HepG2 (cell line): ENCODE results near the gene MIDN. TPM values are rescaled to one million over a fixed set of nuclear protein-coding genes. Genes with fewer than 3 reads are reported as not detected.
A peak's percentile ranks its signal among the peaks of the same experiment; 100 is the strongest.

Experiments
- AGO2 ChIP-seq: fragments of 200-400 bp; formaldehyde crosslinking; optimal IDR thresholded peaks from 2 replicates; pipeline ENCODE3; 2017; ENCODE audit warnings: mild to moderate bottlenecking, low read depth, low read length, moderate library complexity
- ARNT2 ChIP-seq: sonication (generic); formaldehyde crosslinking; IDR thresholded peaks from 2 replicates; pipeline ENCODE4 v1.8.0; 2022; ENCODE audit warnings: mild to moderate bottlenecking, low read depth, missing genetic modification reagents, moderate library complexity
- EP300 ChIP-seq, 3 experiments: sonication (generic) in 1 of 3; formaldehyde crosslinking in 1 of 3; IDR thresholded peaks; 2 replicates each; pipeline versions ENCODE4 v1.5.1 to v1.6.1; 2011 to 2020; ENCODE audit warnings: low read depth in 2 of 3, low read length in 2 of 3, borderline replicate concordance in 1 of 3, improper control_type of control experiment in 1 of 3, mild to moderate bottlenecking in 1 of 3, missing genetic modification reagents in 1 of 3, moderate library complexity in 1 of 3
- HOXA3 ChIP-seq: sonication (generic); formaldehyde crosslinking; IDR thresholded peaks from 2 replicates; pipeline ENCODE4 v1.5.0; 2020; ENCODE audit warnings: missing genetic modification reagents
- SAFB2 ChIP-seq: sonication (generic); formaldehyde crosslinking; IDR thresholded peaks from 2 replicates; pipeline ENCODE4 v1.5.1; 2020; ENCODE audit warnings: missing genetic modification reagents, low read depth, mild to moderate bottlenecking, borderline replicate concordance
- SRY ChIP-seq: sonication (generic); formaldehyde crosslinking; IDR thresholded peaks from 2 replicates; pipeline ENCODE4 v1.8.0; 2022; ENCODE audit warnings: mild to moderate bottlenecking, missing genetic modification reagents
- TP53 ChIP-seq: sonication (generic); formaldehyde crosslinking; conservative IDR thresholded peaks from 2 replicates; pipeline ENCODE4 v1.4.0; 2020; ENCODE audit warnings: missing genetic modification reagents
- ZFP36L2 ChIP-seq: sonication (generic); formaldehyde crosslinking; IDR thresholded peaks from 2 replicates; pipeline ENCODE4 v1.4.0; 2020; ENCODE audit warnings: missing genetic modification reagents
- ZFX ChIP-seq: sonication (generic); formaldehyde crosslinking; IDR thresholded peaks from 2 replicates; pipeline ENCODE4 v1.4.0; 2020; ENCODE audit warnings: mild to moderate bottlenecking, low read depth, missing genetic modification reagents, moderate library complexity
- ZNF251 ChIP-seq: sonication (generic); formaldehyde crosslinking; IDR thresholded peaks from 2 replicates; pipeline ENCODE4 v1.9.0; 2021; ENCODE audit warnings: mild to moderate bottlenecking, missing genetic modification reagents
- ZNF768 ChIP-seq: sonication (generic); formaldehyde crosslinking; IDR thresholded peaks from 2 replicates; pipeline ENCODE4 v1.4.0; 2020; ENCODE audit warnings: missing genetic modification reagents
- polyA plus RNA-seq, 8 experiments: library from polyadenylated mRNA; depleted of rRNA in 3 of 8; stranded (reverse) in 7 of 8; unstranded in 1 of 8; fragments of >200 nt; fragmentation: Illumina TruSeq in 4 of 8; extraction: Trizol in 4 of 8; gene quantifications; 2 replicates each; pipeline versions ENCODE4 v1.2.1 to v1.2.3, GENCODE V29; 2011 to 2016; ENCODE audit warnings: low read depth in 4 of 8, missing spikeins in 1 of 8, mixed read lengths in 1 of 8; ENCODE audit not compliant: insufficient read depth in 1 of 8
- total RNA-seq, 5 experiments: library from RNA; depleted of rRNA; stranded (reverse); fragments of >200 nt; fragmentation: Illumina TruSeq; extraction: Trizol; gene quantifications; 2 replicates each; pipeline ENCODE4 v1.2.3, GENCODE V29; 2016; ENCODE audit warnings: low read depth in 1 of 5
- TF ChIP-seq, protein P1 (sequence below): IDR thresholded peaks from 2 replicates; pipeline ENCODE4 v1.6.1; 2012; ENCODE audit warnings: inconsistent platforms
- TF ChIP-seq, protein P2 (sequence below): sonication (generic); formaldehyde crosslinking; IDR thresholded peaks from 2 replicates; pipeline ENCODE4 v1.4.0; 2020; ENCODE audit warnings: missing genetic modification reagents
- TF ChIP-seq, protein P3 (sequence below): sonication (generic); formaldehyde crosslinking; IDR thresholded peaks from 2 replicates; pipeline ENCODE4 v1.5.0; 2020; ENCODE audit warnings: mild to moderate bottlenecking, missing genetic modification reagents
- TF ChIP-seq, protein P4 (sequence below): sonication (generic); formaldehyde crosslinking; IDR thresholded peaks from 2 replicates; pipeline ENCODE4 v1.4.0; 2020; ENCODE audit warnings: mild to moderate bottlenecking, missing genetic modification reagents
- TF ChIP-seq, protein P5 (sequence below): sonication (generic); formaldehyde crosslinking; conservative IDR thresholded peaks from 2 replicates; pipeline ENCODE4 v1.4.0; 2020; ENCODE audit warnings: missing genetic modification reagents

MIDN gene
- total and polyA plus RNA-seq, 2 of the 13 experiments (the other 11 are each of a cell fraction or from before 2014, with no cell fraction given): 8.4 to 18.0 TPM

DNA sequence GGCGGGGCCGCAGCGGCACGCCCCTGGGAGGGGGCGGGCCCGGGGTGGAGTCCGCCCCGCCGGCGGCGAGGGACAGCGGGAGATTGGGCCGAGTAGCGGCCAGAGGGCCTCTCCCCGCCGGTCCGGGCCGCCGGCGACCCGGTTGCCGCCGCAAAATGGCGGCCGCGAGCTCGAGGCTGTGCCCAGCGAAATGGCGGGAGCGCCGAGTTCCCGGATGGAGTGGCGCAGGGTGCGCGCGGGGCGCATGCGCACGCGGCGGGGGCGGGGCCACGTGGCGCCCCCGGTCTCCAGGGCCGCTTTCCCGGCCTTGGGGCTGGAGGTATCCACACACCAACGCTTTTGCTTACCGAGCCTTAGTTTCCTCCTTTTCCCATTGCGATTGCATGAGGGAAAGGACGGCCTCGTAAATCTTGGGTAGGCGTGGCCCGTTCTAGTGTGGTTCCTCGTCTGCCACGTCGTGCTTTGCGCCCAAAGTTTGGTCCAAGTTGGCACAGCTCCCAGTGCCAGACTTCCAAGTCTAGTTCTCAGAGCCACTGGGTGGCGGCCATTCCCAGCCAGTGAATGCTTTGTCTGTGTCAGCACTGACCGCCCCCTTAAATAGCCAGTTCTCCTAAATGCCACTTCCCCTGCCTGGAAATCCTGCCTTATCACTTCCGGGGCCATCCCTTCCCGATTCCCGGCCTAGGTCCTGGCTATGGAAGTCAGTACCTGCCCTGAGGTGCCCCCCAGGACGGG, 21.3 kb downstream of the MIDN start (continued):
- TF ChIP-seq EP300 (IDR thresholded peaks at IDR 0.05; ENCODE audit: low read depth in 2 of 2, low read length in 2 of 2): peak in 1 of 2 experiments; percentile 29; a peak in 1 of 4 replicates
- no peak for TF ChIP-seq EP300 (CRISPR knock-in tag; IDR thresholded peaks at IDR 0.05; ENCODE audit: borderline replicate concordance)
- TF ChIP-seq, protein P1, sequence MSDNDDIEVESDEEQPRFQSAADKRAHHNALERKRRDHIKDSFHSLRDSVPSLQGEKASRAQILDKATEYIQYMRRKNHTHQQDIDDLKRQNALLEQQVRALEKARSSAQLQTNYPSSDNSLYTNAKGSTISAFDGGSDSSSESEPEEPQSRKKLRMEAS: peak; percentile 96
- TF ChIP-seq, protein P2, sequence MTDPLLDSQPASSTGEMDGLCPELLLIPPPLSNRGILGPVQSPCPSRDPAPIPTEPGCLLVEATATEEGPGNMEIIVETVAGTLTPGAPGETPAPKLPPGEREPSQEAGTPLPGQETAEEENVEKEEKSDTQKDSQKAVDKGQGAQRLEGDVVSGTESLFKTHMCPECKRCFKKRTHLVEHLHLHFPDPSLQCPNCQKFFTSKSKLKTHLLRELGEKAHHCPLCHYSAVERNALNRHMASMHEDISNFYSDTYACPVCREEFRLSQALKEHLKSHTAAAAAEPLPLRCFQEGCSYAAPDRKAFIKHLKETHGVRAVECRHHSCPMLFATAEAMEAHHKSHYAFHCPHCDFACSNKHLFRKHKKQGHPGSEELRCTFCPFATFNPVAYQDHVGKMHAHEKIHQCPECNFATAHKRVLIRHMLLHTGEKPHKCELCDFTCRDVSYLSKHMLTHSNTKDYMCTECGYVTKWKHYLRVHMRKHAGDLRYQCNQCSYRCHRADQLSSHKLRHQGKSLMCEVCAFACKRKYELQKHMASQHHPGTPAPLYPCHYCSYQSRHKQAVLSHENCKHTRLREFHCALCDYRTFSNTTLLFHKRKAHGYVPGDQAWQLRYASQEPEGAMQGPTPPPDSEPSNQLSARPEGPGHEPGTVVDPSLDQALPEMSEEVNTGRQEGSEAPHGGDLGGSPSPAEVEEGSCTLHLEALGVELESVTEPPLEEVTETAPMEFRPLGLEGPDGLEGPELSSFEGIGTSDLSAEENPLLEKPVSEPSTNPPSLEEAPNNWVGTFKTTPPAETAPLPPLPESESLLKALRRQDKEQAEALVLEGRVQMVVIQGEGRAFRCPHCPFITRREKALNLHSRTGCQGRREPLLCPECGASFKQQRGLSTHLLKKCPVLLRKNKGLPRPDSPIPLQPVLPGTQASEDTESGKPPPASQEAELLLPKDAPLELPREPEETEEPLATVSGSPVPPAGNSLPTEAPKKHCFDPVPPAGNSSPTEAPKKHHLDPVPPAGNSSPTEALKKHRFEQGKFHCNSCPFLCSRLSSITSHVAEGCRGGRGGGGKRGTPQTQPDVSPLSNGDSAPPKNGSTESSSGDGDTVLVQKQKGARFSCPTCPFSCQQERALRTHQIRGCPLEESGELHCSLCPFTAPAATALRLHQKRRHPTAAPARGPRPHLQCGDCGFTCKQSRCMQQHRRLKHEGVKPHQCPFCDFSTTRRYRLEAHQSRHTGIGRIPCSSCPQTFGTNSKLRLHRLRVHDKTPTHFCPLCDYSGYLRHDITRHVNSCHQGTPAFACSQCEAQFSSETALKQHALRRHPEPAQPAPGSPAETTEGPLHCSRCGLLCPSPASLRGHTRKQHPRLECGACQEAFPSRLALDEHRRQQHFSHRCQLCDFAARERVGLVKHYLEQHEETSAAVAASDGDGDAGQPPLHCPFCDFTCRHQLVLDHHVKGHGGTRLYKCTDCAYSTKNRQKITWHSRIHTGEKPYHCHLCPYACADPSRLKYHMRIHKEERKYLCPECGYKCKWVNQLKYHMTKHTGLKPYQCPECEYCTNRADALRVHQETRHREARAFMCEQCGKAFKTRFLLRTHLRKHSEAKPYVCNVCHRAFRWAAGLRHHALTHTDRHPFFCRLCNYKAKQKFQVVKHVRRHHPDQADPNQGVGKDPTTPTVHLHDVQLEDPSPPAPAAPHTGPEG (CRISPR knock-in tag): peak; percentile 34; the same call in 1 of the 2 replicates
- TF ChIP-seq ZNF768 (CRISPR knock-in tag): peak; percentile 79
- TF ChIP-seq, protein P3, sequence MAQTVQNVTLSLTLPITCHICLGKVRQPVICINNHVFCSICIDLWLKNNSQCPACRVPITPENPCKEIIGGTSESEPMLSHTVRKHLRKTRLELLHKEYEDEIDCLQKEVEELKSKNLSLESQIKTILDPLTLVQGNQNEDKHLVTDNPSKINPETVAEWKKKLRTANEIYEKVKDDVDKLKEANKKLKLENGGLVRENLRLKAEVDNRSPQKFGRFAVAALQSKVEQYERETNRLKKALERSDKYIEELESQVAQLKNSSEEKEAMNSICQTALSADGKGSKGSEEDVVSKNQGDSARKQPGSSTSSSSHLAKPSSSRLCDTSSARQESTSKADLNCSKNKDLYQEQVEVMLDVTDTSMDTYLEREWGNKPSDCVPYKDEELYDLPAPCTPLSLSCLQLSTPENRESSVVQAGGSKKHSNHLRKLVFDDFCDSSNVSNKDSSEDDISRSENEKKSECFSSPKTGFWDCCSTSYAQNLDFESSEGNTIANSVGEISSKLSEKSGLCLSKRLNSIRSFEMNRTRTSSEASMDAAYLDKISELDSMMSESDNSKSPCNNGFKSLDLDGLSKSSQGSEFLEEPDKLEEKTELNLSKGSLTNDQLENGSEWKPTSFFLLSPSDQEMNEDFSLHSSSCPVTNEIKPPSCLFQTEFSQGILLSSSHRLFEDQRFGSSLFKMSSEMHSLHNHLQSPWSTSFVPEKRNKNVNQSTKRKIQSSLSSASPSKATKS: no peak
- no peak for TF ChIP-seq SAFB2 (CRISPR knock-in tag)
- TF ChIP-seq, protein P4, sequence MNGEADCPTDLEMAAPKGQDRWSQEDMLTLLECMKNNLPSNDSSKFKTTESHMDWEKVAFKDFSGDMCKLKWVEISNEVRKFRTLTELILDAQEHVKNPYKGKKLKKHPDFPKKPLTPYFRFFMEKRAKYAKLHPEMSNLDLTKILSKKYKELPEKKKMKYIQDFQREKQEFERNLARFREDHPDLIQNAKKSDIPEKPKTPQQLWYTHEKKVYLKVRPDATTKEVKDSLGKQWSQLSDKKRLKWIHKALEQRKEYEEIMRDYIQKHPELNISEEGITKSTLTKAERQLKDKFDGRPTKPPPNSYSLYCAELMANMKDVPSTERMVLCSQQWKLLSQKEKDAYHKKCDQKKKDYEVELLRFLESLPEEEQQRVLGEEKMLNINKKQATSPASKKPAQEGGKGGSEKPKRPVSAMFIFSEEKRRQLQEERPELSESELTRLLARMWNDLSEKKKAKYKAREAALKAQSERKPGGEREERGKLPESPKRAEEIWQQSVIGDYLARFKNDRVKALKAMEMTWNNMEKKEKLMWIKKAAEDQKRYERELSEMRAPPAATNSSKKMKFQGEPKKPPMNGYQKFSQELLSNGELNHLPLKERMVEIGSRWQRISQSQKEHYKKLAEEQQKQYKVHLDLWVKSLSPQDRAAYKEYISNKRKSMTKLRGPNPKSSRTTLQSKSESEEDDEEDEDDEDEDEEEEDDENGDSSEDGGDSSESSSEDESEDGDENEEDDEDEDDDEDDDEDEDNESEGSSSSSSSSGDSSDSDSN (CRISPR knock-in tag): peak; percentile 9; the same call in 1 of the 2 replicates
- peak; percentile 90 for TF ChIP-seq ARNT2
- no peak for TF ChIP-seq TP53 (CRISPR knock-in tag)
- TF ChIP-seq ZNF251 (CRISPR knock-in tag): no peak
- TF ChIP-seq, protein P5, sequence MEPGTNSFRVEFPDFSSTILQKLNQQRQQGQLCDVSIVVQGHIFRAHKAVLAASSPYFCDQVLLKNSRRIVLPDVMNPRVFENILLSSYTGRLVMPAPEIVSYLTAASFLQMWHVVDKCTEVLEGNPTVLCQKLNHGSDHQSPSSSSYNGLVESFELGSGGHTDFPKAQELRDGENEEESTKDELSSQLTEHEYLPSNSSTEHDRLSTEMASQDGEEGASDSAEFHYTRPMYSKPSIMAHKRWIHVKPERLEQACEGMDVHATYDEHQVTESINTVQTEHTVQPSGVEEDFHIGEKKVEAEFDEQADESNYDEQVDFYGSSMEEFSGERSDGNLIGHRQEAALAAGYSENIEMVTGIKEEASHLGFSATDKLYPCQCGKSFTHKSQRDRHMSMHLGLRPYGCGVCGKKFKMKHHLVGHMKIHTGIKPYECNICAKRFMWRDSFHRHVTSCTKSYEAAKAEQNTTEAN: no peak
- peak; percentile 99 for TF ChIP-seq AGO2
- TF ChIP-seq HOXA3 (CRISPR knock-in tag): peak; percentile 96
- no peak; the same call in 1 of the 2 replicates for TF ChIP-seq ZFX (CRISPR knock-in tag)
- TF ChIP-seq ZFP36L2 (CRISPR knock-in tag): no peak
- TF ChIP-seq SRY: peak; percentile 90; the same call in 1 of the 2 replicates
